Measurements from ENCODE around the gene EIF2AK3. TPM values are rescaled to one million over a fixed set of nuclear protein-coding genes. Genes with fewer than 3 reads are reported as not detected.

EIF2AK3 gene
- total RNA-seq (ENCODE audit: low replicate concordance) = 31.5 and 92.3 TPM in 2 replicates

DNA sequence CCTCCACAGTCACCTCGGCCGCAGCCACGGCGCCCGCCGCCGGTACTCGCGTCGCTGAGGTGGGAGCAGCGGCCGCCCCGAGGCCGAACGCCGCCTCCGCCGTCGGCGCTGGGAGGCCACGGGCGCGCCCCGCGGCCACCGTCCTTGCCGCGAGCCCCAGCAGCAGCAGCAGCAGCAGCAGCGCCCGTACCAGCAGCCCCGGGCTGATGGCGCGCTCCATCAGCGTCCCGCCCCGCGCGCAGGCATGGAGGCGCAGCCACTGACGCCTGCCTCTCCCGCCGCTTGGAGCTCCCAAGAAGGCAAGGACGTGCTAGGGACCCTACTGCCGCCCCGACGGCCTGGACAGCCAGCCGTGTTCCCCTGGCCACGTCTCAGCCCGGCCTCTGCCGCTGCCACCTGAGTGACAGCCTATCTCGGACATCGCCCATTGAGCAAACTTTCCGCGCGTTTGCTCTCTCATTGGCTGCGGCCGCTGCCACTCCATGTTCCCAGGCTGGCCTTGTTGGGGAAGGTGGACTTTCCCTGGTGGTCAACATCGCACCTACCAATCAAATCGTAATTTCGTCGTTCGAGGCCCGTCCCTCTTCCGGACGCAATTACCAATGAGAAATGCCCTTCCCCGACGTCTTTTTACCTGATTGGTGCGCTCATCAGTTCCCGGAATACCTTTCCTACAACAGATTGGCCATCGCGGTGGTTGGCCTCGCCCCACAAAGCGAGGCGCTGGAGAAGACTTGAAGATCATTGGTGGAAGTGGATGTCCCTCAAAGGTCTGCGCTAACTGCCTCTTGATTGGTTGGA lies at the start of gene EIF2AK3:
EIF2AK3 (minus strand) TSS at position 410 of the 801 bp plus-strand sequence; CDS start at position 220, 190 bp downstream.
- DNase-seq (ENCODE audit: low read depth) = peak; percentile 100
- H3K4me3 ChIP-seq (ENCODE audit: low read depth, low read length) = peak within 1 kb of the TSS; percentile 91

DNA sequence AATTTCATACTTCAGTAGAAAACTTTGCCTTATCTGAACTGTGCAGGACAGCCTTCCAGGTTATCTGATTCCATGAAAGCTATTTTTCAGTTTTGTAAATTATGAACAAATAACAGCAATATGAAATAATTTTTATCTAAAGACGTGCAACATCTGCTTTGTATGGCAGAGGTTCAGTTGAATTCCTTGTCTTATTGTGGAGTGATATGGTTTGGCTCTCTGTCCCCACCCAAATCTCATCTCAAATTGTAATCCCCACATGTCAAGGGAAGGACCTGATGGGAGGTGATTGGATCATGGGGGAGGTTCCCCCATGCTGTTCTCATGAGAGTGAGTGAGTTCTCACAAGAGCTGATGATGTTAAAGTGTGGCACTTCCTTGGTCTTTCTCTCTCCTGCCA lies 46.1 kb upstream of the EIF2AK3 start:
- DNase-seq (ENCODE audit: low read depth) = no peak
- H3K4me3 ChIP-seq (ENCODE audit: low read depth, low read length) = no peak overlapping the region
- TF ChIP-seq, protein P1, sequence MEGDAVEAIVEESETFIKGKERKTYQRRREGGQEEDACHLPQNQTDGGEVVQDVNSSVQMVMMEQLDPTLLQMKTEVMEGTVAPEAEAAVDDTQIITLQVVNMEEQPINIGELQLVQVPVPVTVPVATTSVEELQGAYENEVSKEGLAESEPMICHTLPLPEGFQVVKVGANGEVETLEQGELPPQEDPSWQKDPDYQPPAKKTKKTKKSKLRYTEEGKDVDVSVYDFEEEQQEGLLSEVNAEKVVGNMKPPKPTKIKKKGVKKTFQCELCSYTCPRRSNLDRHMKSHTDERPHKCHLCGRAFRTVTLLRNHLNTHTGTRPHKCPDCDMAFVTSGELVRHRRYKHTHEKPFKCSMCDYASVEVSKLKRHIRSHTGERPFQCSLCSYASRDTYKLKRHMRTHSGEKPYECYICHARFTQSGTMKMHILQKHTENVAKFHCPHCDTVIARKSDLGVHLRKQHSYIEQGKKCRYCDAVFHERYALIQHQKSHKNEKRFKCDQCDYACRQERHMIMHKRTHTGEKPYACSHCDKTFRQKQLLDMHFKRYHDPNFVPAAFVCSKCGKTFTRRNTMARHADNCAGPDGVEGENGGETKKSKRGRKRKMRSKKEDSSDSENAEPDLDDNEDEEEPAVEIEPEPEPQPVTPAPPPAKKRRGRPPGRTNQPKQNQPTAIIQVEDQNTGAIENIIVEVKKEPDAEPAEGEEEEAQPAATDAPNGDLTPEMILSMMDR (IDR thresholded peaks at IDR 0.05; ENCODE audit: insufficient read depth, low read length) = no peak

More for the DNA sequence above, at the start of gene EIF2AK3:
- TF ChIP-seq, protein P1 (IDR thresholded peaks at IDR 0.05; ENCODE audit: insufficient read depth, low read length) = peak; percentile 15

DNA sequence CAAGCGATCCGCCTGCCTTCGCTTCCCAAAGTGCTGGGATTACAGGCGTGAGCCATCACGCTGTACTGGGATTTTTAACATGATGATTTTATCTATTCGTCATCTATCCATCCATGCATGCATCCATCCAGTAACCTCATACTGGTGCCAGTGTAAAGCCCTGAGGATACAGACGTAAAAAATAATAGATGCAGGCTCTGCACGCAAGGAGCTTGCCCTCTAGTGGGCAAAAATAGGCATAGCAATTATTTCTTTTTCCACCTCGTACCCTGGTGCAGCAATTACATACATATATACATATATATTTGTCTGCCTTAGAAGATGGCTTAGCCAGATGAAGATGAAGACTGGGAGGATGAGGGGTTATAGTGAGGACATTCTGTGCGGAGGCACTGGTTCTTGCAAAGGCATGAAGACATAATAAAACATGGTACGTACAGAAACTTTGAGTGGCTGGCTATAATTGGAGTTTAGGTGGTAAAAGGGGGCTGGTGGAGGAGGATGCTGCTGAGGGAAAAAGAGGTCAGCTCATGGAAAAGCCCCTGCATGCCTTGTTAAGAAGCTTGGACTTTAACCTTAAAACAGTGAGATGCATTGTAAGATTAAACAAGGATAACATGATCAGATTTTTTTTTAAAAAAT lies 44.6 kb upstream of the EIF2AK3 start:
- peak; percentile 73 for DNase-seq (ENCODE audit: low read depth)
- TF ChIP-seq, protein P1 (IDR thresholded peaks at IDR 0.05; ENCODE audit: insufficient read depth, low read length) = peak; percentile 86
- H3K4me3 ChIP-seq (ENCODE audit: low read depth, low read length) = no peak overlapping the region

DNA sequence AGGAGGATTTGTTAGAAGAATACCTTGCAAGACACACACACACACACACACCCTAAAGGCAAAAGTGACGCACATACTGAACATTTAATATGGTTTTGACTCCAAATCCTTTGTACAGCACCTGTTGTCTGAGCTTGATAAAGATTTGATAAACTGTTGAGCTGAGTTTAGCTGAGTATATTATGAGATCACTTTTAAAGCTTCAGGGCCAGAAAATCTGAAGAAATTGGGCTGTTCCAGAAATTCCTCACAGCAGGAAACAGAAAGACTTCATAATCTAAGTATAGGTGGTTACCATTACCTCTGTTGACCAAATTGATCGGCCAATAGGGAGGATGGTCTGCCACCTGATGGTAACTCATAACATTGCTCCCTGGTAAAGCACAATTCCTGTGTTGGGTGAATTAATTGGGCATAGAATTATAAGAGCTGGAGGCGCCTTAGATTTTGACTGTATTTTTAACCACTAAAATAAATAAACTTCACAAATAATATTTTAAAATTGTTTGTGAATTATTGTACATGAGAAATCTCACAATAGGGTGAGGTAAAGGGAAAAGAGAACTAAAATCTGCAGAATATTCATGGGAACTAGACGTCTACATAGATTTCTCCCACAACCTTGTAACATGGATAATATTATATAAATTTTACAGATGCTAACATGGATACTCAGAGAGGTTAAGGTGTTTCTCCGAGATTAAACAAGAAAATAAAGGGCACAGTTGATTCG lies 42.4 kb upstream of the EIF2AK3 start:
- TF ChIP-seq, protein P1 (IDR thresholded peaks at IDR 0.05; ENCODE audit: insufficient read depth, low read length) = peak; percentile 76
- H3K4me3 ChIP-seq (ENCODE audit: low read depth, low read length) = no peak overlapping the region
- peak; percentile 74 for DNase-seq (ENCODE audit: low read depth)

DNA sequence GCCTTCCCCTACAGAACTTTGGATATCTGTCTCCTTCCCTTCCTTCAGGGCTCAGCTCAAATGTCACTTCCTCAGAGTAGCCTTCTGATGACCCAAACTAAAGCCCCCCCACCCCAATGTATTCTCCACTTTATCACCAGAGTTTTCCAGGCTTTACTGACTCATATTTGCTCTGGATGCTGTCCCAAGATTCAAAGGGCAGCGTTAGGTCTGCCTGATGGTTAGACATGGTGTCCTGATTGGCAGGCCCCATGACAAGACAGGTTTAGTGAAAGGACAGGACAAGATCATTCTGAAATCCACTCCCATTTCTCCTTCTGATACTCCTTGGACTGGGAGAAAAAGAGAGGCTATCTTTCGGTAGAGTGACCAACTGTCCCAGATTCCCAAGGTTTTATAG lies 41.6 kb upstream of the EIF2AK3 start:
- DNase-seq (ENCODE audit: low read depth) = no peak
- TF ChIP-seq, protein P1 (IDR thresholded peaks at IDR 0.05; ENCODE audit: insufficient read depth, low read length) = no peak
- no peak overlapping the region for H3K4me3 ChIP-seq (ENCODE audit: low read depth, low read length)

DNA sequence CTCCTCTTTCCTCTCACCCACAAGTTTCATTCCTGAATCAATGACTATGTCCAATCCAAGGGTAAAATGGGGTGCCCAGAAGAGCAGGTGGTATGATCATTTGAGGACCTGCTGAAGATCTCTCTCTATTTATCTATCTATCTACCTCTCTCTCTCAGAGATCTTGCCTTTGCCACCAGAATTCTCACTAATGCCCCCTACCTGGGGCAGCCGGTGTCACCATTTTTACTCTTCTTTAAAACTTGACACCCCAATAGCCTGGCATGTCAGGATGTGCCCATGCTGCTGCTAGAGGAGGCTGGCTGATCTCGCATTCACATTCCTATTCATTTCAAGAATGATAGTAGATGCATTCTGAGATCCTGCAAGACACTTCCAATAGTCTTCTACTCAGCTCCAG lies 40.0 kb upstream of the EIF2AK3 start:
- TF ChIP-seq, protein P1 (IDR thresholded peaks at IDR 0.05; ENCODE audit: insufficient read depth, low read length) = no peak
- H3K4me3 ChIP-seq (ENCODE audit: low read depth, low read length) = no peak overlapping the region
- no peak for DNase-seq (ENCODE audit: low read depth)
